GM19397 (cell line): Measurements from ENCODE around the gene PLIN5.

Experiments used
- ATAC-seq: cut with Tn5 transposase; IDR thresholded peaks from one replicate; pipeline ENCODE4 v1.9.1; 2021; ENCODE audit warnings: mild to moderate bottlenecking, moderate library complexity; ENCODE audit not compliant: unreplicated experiment

The PLIN5 gene

DNA sequence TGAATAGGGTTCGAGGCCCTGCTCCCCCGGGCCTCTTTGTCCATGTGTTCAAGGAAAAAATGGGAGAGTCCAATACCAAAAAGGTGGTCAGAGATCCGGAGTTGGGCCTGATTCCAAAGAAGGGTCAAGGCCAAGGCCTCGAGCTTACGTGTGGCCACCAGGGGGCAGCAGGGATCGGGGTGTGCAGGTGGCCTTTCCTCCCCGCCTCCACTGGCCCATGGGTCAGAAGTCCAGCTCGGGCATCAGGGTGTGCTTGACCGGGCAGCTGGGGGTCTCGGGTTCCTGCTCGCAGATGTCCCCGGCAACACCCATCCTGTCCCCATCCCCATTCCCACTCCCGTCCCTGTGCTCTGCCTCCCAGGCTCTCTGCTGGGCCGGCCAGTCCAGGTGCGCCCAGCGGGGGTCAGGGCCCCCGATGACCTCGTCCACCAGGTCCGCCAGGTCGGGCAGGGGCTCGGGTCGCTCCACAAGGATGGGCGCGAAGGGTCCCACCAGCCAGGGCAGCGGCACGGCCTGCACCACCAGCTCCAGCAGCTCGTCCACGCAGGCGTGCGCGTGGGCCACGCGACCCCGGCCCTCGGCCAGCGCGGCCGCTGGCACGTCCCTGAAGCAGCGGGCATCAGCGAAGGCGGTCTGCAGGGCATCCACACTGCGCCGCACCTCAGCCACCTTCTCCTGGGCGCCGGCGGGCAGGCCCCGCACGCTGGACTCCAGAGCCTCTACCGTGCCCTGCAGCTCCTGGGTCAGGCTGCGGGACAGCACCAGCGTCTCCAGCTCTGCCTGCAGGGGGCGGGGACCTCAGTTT is 11.5 kb downstream of the PLIN5 start:
- no peak for ATAC-seq

DNA sequence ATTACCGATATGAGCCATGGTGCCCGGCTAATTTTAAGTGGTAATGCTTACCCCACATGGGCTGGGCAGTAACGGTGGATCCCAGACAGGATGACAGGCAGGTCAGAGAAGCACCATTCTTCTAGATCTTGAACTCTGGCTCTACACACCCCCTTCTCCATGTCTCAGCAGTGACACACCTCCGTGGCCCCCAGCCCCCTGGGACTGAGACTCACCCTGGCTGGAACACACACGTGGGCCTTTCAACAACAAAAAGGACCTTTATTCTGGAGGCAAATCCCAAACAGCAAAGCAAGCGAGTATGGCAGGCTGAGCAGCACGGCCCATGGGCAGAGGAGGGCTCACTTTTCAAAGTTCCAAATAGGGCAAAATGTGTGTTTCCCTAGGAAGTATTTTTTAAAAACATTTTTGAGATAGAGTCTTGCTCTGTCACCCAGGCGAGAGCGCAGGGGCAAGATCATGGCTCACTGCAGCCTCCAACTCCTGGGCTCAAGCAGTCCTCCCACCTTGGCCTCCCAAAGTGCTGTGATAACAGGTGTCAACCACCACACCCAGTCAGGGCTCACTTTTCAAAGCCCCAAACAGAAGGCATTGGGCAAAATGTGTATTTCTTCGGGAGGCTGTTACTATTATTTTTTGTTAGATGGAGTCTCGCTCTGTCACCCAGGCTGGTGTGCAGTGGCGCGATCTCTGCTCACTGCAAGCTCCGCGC is 12.6 kb downstream of the PLIN5 start:
- ATAC-seq = no peak

DNA sequence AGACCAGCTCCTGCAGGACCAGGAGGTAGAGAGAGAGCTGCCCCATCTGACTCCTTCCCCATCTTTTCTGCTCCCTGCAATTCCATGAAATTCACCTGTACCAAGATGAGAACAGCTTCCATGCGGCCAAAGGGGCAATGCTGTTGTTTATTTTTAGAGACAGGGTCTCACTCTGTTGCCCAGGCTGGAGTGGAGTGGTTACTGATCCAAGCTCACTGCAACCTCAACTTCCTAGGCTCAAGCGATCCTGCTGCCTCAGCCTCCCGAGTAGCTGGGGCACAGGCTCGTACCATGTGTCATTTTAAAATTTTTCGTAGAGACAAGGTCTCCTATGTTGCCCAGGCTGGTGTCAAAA is 13.2 kb downstream of the PLIN5 start:
- ATAC-seq = no peak

DNA sequence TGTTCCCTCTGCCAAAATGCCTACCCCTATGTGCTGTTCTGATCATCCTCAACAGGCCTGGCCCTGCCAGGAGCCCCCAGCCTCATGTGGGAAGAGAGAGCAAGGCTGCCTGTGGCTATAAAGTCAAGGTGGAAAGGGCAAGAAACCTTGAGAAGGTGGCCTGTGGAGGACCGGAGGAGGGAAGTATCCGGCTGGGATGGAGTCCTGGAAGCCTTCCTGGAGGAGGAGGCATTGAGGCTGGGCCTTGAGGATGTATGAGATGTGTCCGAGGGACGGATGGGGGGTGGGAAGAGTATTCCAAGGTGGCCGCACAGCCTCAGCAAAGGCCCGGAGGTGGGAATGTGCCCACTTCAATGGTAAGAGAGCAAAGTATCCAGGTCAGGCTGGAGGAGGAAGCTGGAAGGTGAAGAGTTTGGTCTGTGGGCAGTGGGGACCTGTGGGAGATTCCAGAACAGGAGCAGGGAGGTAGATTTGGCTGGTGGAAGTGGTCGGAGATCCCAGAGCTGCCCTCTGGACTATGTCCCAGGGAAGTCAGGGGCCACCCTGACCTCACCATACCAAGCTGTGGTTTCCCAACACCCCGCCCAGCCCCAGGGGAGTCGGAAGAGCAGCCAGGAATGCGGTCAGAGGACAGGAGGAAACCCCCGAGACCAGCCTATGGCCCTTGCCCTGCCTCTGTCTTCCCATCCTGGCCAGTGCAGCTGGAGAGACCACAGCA is 13.7 kb downstream of the PLIN5 start:
- no peak for ATAC-seq

DNA sequence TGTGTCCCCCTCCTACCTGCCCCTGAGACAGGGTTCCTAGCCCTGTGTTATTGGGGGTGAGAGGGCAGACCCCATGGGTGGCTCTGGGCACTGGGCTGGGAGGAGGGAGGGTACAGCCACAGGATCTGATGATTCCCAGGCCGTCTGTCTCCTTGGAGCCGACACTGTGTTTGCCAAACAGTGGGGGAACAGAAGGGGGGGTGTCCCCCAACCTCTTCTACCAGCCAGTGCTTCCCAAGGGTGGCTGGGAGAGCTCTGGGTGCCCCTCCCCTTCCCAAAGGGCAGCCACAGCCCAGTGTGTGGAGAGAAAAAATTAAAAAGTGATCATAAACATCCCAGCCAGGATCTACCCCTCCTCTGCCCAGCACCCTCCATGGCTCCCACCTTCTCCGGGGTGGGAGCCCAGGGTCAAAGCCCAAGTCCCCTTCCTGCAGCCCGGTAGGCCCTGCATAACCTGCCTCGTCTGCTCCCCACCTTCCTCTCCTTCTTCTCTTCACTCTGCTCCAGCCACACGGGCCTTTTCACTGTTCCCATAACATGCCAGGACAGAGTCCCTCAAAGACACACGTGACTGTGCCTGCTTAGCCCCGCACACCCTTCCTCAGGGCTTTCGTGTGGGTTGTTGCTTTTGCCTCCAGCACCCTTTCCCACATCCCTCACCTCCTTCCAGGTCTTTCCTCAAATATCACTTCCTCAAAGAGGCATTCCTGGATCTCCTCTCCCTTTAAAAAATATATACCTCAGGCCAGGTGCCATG is 15.3 kb downstream of the PLIN5 start:
- no peak for ATAC-seq

DNA sequence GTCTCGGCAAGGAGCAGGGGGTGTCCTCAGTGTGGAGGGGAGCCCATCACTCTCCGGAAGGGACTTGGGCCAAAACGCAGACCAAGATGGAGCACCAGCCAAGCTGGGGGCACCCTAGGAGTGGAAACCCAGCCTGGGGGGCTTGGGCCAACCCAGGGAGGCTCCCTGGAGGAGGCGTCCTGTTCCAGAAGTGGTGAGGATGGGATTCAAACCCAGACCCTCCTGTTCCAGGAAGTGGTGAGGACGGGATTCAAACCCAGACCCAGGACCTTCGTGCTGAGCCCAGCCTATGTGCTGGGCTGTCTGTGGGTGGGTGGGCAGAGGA is 15.9 kb downstream of the PLIN5 start:
- no peak for ATAC-seq

DNA sequence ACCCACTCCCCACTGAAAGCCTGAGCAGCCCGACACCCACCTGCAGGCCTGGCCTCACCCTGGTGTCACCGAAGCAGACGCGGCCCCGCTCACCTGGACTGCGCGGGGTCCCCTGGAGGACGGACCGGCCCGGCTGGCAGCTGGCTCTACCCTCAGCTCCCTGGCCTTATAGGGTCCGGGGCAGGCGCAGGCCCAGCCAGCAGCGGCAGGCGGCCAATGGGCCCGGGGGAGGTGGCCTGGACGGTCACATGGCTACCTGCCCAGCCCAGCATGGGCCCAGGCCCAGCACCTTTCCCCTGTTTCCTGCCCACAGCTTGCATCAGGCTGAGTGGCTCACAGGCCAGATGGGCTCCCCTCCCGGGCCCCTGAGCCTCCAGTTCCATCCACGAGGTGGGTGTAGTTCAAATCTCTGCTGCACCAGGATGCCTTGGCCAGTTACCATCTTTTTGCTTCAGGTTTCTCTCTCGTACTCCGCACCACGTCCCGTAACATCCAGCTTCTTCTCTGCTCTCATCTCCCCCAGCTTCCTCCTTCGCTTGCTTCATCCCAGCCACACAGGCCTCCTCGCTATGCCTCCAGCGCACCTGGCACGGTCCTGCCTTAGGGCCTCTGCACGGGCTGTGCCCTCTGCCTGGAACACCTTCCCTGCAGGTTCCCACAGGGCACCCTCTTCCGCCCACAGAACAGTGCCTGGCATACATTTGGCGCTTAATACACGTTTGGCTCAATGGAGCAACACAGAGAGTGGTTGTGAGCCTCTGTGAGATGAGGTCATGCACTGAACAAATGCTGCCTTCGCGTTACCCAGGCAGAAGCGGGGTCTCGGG is 16.5 kb downstream of the PLIN5 start, which contains the start of gene PLIN4:
Gene PLIN4, minus strand, starts transcription at position 142 of the 827 bp plus-strand sequence. CDS start 214 bp downstream, outside the sequence.
- ATAC-seq = no peak

DNA sequence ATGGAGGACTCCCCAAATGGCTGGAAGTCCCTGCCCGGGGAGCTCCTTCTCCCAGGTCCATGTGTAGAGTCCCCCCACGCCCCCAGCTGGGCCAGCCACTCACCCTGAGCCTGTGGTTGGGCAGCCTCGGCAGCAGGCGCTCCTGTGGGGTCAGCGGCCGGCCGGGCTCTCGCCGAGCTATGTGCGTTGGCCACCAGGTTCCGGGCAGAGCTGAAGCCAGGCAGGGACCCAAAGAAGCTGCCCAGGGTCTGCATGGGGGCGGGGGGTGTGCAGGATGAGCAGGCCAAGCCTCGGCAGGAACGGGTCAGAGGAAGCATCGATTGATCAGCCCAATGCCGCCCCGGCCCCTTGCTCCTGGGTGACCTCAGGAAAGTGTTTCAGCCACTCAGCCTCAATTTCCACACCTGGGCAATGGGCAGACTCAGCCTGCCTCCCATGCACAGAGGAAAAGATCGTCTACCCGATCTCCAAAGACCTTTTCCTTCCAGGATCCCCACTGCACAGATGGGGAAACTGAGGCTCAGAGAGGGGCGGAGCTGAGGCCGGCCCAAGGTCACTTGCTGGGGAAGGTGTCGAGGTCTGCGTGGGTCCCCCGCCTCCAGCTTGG is 17.5 kb downstream of the PLIN5 start:
- no peak for ATAC-seq

DNA sequence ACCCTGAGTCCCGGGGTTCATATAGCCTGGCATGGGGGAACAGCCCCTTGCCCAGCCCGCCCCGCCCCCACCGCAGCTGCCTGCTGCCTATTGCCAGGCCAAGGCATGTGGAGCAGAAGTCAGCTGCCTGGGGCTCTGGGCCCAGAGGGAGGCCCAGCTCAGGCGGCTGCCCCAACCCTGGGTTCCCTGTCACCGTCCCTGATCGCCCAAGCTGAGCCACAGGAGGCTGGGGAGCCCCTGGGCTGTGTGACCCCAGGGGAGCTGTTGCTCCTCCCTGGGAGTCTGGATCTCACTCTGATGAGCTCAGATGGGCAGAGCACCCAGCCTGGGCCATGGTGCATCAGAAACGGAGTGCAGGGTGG is 18.1 kb downstream of the PLIN5 start:
- no peak for ATAC-seq

DNA sequence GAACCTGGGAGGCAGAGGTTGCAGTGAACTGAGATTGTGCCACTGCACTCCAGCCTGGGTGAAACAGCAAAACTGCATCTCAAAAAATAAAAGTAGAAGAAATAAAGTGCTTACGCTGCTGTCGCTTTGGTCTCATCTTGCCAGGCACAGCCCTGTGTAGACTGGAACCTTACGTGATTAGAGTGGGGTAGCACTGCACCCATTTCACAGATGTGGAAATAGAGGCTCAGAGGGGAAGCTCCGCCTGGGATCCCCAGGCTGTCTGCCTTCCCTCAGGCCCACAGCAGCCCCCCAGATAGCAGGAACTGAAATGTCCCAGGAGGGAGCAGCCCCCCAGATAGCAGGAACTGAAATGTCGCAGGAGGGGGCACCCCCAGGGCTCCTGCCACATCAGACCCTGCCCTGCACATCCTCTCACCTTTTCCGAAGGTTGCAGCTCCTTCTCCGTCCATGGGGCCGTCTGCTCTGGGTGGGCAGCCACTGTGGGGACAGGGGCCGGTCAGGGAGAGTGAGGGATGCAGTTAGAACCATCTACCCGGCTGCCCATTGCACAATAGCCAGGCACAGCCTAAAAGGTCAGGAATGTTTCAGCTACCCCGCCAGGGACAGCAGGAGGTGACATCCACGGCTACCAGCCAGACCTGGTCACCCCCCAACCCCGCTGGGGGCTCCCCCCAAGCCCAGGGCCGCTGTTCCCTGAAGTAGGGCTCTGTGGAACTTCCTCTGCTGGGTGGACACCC is 18.7 kb downstream of the PLIN5 start:
- no peak for ATAC-seq

DNA sequence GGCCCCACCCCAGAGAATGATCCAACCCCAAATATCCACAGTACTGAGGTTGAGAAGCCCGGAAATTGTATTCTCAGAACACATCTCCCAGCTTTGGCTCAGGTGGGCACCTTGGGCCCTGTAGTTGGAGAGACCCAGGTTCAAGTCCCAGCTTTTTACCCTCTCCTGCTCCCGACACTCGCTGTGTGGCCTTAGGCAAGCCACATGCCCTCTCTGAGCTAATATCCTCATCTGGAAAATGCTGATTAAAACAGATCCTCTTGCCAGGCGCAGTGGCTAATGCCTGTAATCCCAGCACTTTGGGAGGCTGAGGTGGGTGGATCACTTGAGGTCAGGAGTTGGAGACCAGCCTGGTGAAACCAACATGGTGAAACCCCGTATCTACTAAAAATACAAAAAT is 19.3 kb downstream of the PLIN5 start:
- no peak for ATAC-seq

DNA sequence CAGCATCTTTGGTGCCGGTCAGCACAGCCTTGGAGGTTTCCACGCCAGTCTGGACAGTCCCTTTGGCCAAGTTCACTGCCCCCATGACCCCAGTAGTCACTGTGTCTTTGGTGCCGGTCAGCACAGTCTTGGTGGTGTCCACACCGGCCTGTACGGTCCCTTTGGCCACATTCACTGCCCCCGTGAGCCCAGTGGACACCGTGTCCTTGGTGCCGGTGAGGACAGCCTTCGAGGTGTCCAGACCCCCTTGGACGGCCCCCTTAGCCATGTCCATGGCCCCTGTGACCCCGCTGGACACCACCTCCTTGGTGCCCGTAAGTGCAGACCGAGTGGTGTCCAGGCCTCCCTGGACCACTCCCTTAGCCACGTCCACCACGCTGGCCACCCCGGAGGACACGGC is 21.8 kb downstream of the PLIN5 start:
- ATAC-seq = no peak

DNA sequence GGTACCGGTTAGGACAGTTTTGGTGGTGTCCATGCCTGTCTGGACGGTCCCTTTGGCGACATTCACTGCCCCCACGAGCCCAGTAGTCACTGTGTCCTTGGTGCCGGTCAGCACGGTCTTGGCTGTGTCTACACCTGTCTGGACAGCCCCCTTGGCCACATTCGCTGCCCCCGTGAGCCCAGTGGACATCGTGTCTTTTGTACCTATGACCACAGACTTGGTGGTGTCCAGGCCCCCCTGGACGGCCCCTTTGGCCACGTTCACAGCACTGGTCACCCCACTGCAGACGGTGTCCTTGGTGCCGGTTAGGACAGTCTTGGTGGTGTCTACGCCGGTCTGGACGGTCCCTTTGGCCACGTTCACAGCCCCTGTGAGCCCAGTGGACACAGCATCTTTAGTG is 23.0 kb downstream of the PLIN5 start:
- no peak for ATAC-seq

DNA sequence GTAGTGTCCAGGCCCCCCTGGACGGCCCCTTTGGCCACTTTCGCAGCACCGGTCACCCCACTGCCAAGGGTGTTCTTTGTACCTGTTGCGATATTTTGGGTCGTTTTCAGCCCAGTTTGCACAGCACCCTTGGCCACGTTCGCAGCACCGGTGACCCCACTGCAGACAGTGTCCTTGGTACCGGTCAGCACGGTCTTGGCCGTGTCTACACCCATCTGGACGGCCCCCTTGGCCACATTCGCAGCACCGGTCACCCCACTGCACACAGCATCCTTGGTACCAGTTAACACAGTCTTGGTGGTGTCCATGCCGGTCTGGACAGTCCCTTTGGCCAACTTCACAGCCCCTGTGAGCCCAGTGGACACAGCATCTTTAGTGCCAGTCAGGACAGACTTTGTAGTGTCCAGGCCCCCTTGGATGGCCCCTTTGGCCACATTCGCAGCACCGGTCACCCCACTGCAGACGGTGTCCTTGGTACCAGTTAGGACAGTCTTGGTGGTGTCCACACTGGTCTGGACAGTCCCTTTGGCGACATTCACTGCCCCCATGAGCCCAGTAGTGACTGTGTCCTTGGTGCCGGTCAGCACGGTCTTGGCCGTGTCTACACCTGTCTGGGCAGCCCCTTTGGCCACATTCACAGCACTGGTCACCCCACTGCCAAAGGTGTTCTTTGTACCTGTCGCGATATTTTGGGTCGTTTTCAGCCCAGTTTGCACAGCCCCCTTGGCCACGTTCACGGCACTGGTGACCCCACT is 23.5 kb downstream of the PLIN5 start:
- no peak for ATAC-seq

DNA sequence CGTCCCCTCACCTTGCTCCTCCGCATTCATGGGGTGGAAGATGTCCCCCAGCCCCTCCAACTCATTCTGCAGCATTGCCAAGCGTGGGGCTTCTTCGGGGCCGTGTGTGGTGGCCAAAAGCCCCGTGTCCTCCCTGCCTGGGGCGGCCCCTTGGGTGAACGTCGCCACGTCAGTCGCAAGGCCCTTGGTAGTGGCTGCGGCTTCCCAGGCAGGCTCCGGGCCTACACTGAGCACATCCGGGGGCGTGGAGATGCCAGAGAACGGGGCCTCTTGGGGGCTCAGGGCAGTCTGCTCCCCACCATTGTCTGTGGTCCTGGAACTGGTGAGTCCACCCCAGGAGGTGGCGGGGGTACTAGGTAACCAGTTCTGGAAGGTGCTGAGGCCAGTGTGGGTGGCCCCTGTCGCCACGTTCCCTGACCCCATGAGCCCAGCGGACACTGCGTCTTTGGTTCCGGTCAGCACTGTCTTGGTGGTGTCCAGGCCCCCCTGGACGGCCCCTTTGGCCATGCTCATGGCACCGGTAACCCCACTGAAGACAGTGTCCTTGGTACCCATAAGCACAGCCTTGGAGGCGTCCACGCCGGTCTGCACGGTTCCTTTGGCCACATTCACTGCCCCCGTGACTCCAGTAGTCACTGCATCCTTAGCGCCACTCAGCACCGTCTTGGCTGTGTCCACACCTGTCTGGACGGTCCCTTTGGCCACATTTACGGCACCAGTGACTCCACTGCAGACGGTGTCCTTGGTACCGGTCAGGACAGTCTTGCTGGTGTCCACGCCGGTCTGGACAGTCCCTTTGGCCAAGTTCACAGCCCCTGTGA is 24.4 kb downstream of the PLIN5 start:
- no peak for ATAC-seq

DNA sequence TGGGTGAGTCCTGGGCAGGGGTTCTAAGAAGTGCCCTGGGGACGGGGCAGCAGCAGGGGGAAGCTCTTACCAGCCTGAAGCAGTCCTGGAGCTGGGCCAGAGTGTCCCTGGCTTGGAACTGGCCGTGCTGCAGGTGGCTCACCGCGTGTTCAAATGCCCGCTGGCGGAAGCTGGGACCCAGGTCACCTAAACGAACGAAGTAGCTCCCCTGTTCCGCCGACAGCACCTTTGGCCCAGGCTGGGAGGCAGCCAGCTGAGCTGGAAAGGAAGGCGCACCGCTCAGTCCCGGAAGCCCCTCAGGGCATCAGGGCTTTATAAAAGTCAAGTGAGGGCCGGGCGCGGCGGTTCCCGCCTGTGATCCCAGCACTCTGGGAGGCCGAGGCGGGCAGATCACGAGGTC is 26.3 kb downstream of the PLIN5 start:
- no peak for ATAC-seq

DNA sequence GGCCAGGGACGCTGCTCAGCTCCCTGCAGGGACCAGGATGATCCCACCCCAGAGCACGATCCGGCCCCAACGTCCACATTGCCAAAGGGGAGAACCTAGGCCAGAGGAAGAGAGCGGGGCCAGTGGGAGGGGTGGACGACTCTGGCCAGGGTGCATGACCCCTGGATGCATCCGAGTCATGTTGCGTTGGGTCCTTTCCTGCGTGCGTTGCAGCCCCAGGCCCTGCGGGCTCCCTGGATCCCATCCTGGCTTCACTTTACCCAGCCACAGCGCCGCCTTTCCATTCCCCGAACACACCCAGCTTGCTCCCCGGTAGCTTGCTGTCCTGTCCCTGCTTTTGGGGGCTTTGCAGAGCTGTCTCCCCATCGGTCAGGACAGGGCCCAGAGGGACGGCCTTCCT is 27.2 kb downstream of the PLIN5 start:
- no peak for ATAC-seq

DNA sequence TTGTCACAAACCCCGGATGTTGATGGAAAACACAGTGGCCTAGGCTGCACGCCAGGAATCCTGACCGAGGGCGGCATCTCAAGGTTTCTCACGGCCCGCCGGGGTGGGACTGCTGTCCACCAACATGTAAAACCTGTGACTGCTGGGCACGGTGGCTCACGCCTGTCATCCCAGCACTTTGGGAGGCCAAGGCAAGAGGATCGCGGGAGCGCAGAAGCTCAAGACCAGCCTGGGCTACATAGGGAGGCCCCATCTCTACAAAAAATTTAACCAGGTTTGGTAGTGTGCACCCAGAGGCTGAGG is 27.9 kb downstream of the PLIN5 start:
- ATAC-seq = no peak
